Fibroblast of mammary gland (primary cell): Measurements from ENCODE around the gene B3GALT5.

Source experiments
- DNase-seq: peaks from one replicate; pipeline ENCODE4 v3.0.0-alpha.2; 2010; ENCODE audit warnings: low read depth
- H3K4me3 ChIP-seq: 2 replicates; pipeline ENCODE4 v1.5.1; 2011; ENCODE audit warnings: low read depth, mild to moderate bottlenecking, low read length, moderate library complexity; ENCODE audit not compliant: control insufficient read depth
- CTCF ChIP-seq: conservative IDR thresholded peaks from 2 replicates; pipeline ENCODE4 v1.5.1; 2011; ENCODE audit warnings: low read depth, low read length, inconsistent platforms; ENCODE audit not compliant: control insufficient read depth, insufficient read depth

B3GALT5 gene

GRCh38 chr21:39659070-39659815, 46.5 kb downstream of the B3GALT5 start:
- H3K4me3 ChIP-seq: no peak overlapping the region
- TF ChIP-seq CTCF: no peak
- DNase-seq: no peak

GRCh38 chr21:39660191-39660980, 47.6 kb downstream of the B3GALT5 start:
- H3K4me3 ChIP-seq: no peak overlapping the region
- DNase-seq: peak; percentile 64
- TF ChIP-seq CTCF: no peak

GRCh38 chr21:39661121-39661520, 48.4 kb downstream of the B3GALT5 start:
- no peak overlapping the region for H3K4me3 ChIP-seq
- TF ChIP-seq CTCF: no peak
- no peak for DNase-seq

- no peak overlapping the region for H3K4me3 ChIP-seq
- DNase-seq: no peak
- TF ChIP-seq CTCF: no peak
These were observed 49.0 kb downstream of the B3GALT5 start for GRCh38 chr21:39661740-39662139.

GRCh38 chr21:39662411-39662953, 49.7 kb downstream of the B3GALT5 start:
- DNase-seq: no peak
- no peak overlapping the region for H3K4me3 ChIP-seq
- no peak for TF ChIP-seq CTCF

GRCh38 chr21:39663066-39663465, 50.3 kb downstream of the B3GALT5 start:
- no peak for DNase-seq
- no peak for TF ChIP-seq CTCF
- H3K4me3 ChIP-seq: no peak overlapping the region
